Ishikawa (cell line): ENCODE data around the gene COL26A1.

Experiments used
- CEBPB ChIP-seq: IDR thresholded peaks from 2 replicates; pipeline ENCODE4 v1.6.1; 2012
- CREB1 ChIP-seq: IDR thresholded peaks from 2 replicates; pipeline ENCODE4 v1.6.1; 2012; ENCODE audit warnings: low read depth
- EGR1 ChIP-seq: IDR thresholded peaks from 2 replicates; pipeline ENCODE4 v1.6.1; 2012
- EP300 ChIP-seq: IDR thresholded peaks from 2 replicates; pipeline ENCODE4 v1.6.1; 2012; ENCODE audit warnings: borderline replicate concordance
- FOXM1 ChIP-seq: IDR thresholded peaks from 2 replicates; pipeline ENCODE4 v1.6.1; 2012; ENCODE audit warnings: low read depth, borderline replicate concordance
- MAX ChIP-seq: IDR thresholded peaks from 2 replicates; pipeline ENCODE4 v1.6.1; 2012
- NFIC ChIP-seq: IDR thresholded peaks from 2 replicates; pipeline ENCODE4 v1.6.1; 2012
- RAD21 ChIP-seq: IDR thresholded peaks from 2 replicates; pipeline ENCODE4 v1.6.1; 2012; ENCODE audit warnings: low read depth
- REST ChIP-seq: IDR thresholded peaks from 2 replicates; pipeline ENCODE4 v1.6.1; 2012; ENCODE audit warnings: low read depth, mild to moderate bottlenecking
- TAF1 ChIP-seq: IDR thresholded peaks from 2 replicates; pipeline ENCODE4 v1.6.1; 2012; ENCODE audit warnings: low read depth, mild to moderate bottlenecking
- TCF12 ChIP-seq: IDR thresholded peaks from 2 replicates; pipeline ENCODE4 v1.6.1; 2012; ENCODE audit warnings: low read depth
- TEAD4 ChIP-seq: IDR thresholded peaks from 2 replicates; pipeline ENCODE4 v1.6.1; 2012
- USF1 ChIP-seq: IDR thresholded peaks from 2 replicates; pipeline ENCODE4 v1.6.1; 2012
- YY1 ChIP-seq: IDR thresholded peaks from 2 replicates; pipeline ENCODE4 v1.6.1; 2012; ENCODE audit warnings: low read depth
- ZBTB7A ChIP-seq: IDR thresholded peaks from 2 replicates; pipeline ENCODE4 v1.6.1; 2012; ENCODE audit warnings: low read depth

COL26A1 gene

GRCh38 chr7:101582971-101583370 lies 220.3 kb downstream of the COL26A1 start:
- TF ChIP-seq USF1 (no peak), EP300 (no peak), TAF1 (no peak), NFIC (no peak), ZBTB7A (no peak), MAX (no peak), TEAD4 (no peak), EGR1 (no peak), TCF12 (no peak), CEBPB (no peak), RAD21 (no peak), FOXM1 (no peak), YY1 (no peak), CREB1 (no peak), REST (no peak)

DNA sequence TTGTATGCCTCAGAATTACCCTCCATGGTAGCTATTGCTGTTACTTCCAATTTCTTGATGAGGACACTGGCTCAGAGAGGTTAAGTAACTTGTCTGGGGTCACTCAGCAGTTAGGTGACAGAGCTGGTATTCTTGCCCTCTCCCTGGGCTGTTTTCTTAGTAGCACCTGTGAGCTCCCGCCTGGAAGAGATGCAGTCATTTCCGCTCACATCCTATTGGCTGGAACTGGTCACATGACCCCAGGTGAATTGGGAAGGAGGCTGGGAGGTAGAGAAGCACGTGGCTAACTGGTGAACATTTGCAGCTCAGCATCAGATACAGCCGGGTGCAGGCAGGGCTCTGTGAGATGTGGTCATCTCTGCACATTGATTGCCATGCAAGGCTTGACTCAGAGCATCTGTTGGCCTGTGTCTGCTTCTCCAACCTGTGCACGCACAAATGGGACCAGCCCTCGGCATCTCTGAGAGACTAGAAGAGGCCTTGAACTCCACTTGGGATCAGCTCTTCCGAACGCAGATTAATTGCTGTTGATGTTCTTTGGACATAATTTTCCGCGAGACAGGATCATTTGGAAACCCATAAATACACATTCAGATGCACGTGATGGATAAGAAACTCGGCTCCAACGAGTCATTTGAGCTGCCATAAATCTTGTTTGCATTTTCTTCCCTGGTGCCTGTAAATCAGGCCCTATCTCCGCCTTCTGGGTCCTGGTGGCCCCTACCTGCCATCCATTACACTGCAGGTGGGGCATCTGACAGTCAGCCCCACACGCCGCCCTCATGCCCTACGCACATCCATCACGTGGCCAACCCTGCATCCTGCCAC lies 223.6 kb downstream of the COL26A1 start:
- no peak for TF ChIP-seq TAF1
- no peak for TF ChIP-seq CREB1
- no peak for TF ChIP-seq ZBTB7A
- no peak for TF ChIP-seq CEBPB
- no peak for TF ChIP-seq RAD21
- no peak for TF ChIP-seq TCF12
- TF ChIP-seq MAX = peak; percentile 50; the same call in 1 of the 2 replicates
- no peak for TF ChIP-seq NFIC
- TF ChIP-seq FOXM1 = no peak
- TF ChIP-seq REST = no peak
- TF ChIP-seq TEAD4 = no peak
- peak; percentile 84 for TF ChIP-seq USF1
- no peak for TF ChIP-seq EGR1
- TF ChIP-seq YY1 = no peak
- TF ChIP-seq EP300 = no peak

DNA sequence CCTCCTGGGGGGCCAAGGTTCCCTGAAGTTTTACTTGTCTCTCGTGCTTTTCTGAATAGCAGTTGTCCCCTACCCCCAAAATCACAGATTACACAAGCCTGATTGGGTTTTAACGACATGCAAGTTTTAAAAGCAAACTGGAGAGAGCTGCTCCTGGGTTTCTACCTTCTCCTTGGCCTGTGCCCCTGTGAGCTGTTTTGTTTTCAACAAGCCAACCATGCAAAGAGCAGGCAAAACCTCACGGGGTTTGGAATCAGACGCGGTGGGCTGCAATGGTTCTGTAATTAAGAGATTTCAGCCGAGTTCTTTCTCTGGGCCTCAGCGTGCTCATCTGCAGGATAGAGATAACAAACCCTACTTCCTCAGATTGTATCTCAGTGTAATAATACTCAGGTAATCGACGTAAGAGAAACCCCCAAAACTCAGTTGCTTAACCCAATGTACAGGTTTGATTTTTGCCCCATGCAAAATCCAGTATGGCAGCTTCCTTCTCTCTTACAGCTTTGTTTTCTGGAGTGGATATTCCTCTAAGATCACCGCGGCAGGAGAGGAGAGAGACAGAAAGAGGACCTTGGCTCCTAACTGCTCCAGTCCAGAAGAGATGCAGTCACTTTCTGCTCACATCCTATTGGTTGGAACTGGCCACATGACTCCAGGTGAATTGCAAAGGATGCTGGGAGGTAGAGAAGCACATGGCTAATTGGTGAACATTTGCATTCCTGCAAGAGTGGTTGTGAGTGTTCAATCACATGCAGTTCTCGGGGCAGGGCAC lies 224.4 kb downstream of the COL26A1 start:
- TF ChIP-seq ZBTB7A (no peak), USF1 (peak; percentile 83), CEBPB (no peak), FOXM1 (no peak)

GRCh38 chr7:101588131-101588935 lies 225.7 kb downstream of the COL26A1 start:
- TF ChIP-seq REST (no peak), NFIC (no peak), YY1 (no peak), EP300 (no peak), CEBPB (no peak), ZBTB7A (no peak)
